NCI-H128 (cell line): ENCODE results near the gene MAGED1.

Source experiments
- DNase-seq: peaks from one replicate; lab custom pipeline; 2025; ENCODE audit not compliant: unreplicated experiment; lab: John Stamatoyannopoulos, UW

MAGED1 gene, protein sequence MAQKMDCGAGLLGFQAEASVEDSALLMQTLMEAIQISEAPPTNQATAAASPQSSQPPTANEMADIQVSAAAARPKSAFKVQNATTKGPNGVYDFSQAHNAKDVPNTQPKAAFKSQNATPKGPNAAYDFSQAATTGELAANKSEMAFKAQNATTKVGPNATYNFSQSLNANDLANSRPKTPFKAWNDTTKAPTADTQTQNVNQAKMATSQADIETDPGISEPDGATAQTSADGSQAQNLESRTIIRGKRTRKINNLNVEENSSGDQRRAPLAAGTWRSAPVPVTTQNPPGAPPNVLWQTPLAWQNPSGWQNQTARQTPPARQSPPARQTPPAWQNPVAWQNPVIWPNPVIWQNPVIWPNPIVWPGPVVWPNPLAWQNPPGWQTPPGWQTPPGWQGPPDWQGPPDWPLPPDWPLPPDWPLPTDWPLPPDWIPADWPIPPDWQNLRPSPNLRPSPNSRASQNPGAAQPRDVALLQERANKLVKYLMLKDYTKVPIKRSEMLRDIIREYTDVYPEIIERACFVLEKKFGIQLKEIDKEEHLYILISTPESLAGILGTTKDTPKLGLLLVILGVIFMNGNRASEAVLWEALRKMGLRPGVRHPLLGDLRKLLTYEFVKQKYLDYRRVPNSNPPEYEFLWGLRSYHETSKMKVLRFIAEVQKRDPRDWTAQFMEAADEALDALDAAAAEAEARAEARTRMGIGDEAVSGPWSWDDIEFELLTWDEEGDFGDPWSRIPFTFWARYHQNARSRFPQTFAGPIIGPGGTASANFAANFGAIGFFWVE

DNA sequence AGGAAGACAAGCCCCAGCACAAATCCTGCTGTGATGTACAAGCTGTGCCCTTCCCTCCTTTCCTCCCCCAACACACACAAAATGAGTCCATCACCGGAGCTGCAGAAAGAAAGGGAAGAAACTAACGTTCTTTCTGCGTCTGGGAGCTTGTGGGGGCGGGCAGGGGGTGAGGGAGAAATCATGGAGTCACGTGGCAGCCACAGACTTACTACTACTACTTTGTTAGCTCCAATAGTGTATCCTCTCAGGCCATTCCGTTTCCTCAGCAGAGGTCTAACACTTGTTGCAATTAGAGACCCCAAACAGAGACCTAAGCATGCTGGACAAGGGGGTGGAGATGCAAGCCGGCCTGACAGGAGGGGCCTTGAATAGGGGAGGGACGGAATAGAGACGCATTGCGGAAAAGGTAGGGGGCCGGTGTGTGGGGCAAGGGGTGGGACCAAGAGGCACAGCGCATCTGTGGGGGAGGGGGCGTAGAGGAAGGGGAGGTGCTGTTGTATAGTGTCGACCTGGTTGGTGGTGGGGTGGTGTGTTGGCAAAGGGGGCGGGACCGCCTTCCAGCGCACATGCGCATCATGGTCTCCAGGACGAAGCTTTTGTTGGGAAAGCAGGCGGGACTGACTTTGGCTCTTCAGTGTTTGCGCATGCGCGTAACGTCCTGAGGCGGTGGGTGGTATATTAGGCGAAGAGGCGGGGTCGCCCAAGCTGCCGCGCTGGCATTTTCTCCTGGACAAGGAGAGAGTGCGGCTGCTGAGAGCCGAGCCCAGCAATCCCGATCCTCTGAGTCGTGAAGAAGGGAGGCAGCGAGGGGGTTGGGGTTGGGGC lies at the start of gene MAGED1:
Gene MAGED1 (plus strand): TSS at position 703 of the 825 bp plus-strand sequence. CDS start 682 bp downstream, outside the sequence.
- peak; percentile 93 for DNase-seq

DNA sequence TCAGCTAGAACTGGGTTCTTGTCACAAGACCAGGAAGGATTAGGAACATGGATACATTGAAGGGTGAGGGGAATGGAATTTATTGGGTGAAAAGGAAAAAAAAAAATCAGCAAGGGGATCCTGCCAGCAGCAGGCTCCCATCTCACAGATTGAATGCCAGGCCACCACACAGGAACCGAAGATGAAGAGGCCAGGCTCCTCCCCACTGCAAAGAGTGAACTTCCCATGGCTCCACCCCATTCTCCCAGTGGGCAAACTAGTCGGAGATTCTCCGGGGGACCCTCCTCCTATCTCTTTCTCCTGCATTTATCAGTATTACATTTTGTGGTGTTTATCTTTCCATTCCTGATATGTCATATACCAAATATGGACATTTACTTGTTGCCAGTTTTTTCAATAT lies 46.0 kb upstream of the MAGED1 start:
- no peak for DNase-seq

DNA sequence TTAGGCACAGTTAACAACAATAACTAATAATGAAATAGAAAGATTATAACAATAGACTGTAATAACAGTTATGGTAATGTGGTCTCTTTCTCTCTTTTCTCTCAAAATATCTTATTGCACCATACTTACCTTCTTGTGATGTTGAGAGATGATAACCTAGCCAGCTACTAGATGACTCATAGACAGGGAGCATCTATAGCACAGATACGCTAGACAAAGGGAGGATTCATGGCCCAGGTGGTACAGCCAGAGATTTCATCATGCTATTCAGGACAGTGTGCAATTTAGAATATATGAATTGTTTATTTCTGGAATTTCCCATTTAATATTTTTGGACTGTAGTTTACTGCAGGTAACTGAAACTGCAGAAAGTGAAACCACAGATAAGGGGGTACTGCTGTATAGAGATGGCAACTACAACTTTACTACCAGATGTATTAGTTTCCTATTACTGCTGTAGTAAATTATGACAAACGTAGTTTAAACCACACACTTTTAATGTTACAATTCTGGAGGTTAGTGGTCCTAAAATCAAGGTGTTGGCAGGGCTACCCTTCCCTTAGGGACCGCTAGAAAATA lies 41.8 kb upstream of the MAGED1 start:
- DNase-seq, result no peak

DNA sequence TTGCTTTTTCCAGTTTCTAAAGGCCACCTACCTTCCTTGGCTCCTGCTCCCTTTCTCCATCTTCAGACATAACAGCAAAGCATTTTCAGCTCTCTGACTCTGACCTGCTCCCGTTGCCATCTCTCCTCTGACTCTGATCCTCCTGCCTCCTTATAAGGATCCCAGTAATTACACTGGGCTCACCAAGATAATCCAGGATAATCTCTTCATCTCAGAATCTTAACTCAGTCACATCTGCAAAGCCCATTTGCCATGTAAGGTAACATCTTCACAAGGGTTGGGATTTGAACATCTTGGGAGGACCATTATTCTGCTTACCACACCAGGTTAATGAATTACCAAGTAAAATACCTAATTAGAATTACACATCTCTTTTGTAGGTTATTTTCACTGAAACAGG lies 41.3 kb upstream of the MAGED1 start:
- DNase-seq, result no peak

DNA sequence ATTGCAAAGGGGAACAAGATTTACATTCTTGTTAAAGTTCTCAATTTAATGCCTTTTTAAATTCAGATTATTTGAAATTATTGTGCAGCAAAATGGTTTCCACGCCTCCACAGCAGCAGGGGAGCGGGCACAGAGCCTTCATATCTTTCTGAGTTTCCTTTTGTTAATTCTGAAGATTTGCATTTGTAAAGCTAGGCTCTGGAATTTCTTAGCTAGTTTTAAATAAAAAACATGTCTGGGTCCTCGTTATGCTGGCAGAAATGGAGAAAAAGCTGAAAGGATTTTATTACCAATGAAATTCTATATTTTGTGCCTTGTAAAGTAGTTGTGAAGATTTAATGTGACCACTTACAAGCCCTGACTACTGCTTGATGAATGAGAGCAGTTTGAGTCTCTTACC lies 40.8 kb upstream of the MAGED1 start:
- no peak for DNase-seq

DNA sequence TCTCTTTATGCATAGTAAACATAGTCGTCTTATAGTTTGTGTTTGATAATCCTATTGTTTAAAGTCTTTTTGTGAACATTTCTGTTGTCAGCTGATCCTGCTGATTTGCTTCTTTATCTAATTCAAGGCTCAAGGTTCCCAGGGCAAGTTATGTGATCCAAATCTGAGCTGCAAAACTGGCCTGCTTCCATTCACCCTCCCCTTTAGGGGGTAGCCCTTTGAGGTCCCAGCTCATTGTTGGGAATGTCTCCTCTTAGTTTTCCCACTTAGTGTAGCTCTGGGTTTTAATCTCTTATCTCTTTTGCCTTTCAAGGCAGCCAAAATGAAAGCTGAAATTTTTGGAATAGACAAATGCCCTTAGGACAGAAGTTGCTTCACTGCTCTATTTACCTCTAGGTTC lies 40.2 kb upstream of the MAGED1 start:
- DNase-seq, result no peak

DNA sequence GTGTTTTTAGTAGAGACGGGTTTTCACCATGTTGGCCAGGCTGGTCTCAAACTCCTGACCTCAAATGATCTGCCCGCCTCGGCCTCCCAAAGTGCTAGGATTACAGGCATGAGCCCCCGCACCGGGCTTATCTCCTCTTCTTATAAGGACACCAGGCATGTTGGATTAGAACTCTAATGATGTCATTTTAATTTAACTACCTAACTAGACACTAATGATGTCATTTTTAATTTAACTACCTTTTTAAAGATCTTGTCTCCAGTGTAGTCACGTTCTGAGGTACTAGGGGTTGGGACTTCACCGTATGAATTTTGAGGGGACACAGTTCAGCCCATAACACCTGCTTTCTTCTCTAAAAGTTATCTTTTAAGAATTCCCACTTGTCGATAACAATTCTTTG lies 37.7 kb upstream of the MAGED1 start:
- no peak for DNase-seq

DNA sequence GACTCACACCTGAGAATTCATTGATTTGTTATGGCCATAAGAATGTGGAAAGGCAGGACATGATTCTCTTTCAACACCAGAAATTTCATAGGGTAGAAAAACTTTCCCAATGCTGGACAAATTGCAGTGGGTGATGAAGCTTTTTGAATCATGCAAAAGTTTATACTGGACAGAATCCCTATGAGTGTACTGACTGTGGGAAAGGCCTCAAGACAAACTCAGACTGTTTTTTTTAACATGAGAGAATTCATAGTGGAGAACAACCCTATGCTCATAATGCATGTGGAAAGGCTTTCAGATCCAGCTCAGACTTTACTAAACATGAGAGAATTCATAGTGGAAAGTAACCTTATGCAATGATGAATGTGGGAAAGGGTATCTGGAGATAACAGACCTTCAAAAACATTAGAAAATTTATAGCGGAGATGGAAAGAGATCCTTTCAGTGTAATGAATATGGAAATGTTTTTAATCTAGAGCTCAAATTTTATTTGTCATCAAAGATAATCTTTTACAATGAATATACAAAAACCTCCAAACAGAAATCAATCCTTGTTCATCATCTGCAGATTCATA lies 36.2 kb upstream of the MAGED1 start:
- DNase-seq, result no peak

DNA sequence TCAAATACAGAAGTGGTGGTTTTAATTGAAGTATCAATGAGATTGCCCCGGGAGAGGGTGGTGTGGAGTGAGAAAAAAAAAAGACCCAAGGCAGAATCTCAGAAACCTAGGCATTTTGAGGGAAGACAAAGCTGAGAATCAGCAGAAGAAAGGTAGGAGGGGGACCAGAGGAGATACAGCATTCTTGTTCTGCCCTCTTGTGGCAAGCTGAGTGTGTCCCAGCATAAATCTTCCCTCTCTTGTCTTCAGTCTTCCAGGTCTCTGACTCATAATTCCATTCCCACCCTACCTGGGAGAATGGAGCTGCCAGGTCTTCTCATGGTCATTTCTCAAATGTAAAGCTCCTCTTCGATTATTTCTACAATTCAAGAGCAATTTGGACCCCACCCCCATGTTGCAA lies 32.7 kb upstream of the MAGED1 start:
- DNase-seq, result peak; percentile 12

DNA sequence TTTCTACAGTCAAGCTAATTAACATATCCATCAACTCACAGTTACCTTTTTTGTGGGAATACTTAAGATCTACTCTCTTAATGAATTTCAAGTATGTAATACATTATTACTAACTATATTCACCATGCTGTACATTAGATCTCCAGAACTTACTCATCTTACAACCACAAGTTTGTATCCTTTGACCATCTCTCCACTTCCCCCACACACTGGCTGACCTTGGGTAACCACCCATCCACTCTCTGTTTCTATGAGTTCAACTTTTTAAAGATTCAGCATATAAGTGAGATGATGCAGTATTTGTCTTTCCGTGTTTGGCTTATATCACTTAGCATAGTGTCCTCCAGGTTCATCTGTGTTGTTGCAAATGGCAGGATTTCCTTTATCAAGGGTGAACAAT lies 30.5 kb upstream of the MAGED1 start:
- DNase-seq, result no peak

DNA sequence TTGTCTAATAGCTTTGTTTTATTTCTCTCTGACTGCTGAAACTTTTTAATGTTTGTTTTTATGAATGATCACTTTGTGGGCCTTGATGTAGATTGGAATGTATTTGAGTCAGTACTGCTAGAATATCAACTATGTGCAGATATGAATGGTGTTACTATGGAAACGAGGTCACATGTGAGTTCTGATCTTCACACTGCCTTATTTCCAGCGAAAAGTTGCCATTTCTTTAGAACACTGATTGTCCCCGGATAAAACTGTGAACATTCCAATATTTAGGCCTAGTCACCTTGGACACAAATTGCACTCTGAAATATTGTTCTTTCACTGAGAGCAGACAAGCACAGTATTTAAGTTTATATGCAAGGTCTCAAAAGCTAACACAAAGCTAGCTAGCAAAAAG lies 27.2 kb upstream of the MAGED1 start:
- DNase-seq, result no peak

DNA sequence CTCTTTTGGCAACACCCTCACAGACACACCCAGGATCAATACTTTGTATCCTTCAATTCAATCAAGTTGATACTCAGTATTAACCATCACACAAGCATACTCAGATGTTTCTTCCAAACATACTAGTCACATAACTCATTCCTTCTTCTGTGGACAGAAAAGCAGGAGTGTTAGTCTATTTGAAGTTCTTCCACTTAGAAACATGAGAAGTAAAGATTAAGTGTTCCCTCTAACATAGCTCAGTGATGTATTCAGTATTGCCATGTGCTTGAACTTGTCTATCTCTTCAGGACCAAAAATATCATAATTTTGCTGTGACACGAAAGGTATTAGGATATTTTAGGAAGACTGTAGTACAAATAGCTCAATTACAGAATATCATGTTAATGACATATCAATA lies 25.8 kb upstream of the MAGED1 start:
- no peak for DNase-seq

DNA sequence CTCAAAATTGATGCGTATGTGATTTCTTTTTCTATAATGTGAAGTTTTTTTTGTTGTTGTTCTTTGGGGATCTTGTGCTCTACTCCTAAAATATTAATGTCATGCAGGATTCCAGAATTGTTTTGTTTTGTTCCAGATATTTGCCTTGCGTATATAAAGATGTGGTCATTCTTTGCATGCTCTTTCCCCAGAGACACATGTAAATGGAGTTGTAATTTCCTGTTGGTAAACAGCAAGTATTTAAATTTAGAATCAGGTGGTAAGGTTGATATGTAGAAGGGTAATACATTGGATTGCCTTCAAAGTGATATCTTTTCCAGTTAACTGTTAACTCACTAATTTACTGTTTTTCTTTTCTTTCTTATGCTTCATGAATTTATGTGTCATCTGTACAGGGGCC lies 23.1 kb upstream of the MAGED1 start:
- no peak for DNase-seq

DNA sequence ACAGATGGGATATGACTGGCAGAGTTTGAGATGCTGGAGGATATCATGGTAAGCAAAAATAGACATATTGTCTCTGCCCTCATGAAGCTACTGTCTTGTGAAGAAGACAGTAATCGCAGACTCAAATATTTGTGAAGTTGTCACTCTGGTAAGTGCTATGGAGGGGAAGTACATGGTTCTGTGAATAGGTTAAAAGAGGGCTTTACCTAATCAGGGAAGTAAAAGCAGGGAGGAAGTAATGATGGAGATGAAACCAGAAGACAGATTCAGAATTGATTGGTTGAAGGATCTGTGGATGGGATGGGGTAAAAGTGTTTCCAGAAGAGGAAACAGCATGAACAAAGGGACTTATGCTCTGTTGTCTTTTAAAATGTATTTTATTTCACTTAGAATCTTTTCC lies 19.3 kb upstream of the MAGED1 start:
- no peak for DNase-seq

DNA sequence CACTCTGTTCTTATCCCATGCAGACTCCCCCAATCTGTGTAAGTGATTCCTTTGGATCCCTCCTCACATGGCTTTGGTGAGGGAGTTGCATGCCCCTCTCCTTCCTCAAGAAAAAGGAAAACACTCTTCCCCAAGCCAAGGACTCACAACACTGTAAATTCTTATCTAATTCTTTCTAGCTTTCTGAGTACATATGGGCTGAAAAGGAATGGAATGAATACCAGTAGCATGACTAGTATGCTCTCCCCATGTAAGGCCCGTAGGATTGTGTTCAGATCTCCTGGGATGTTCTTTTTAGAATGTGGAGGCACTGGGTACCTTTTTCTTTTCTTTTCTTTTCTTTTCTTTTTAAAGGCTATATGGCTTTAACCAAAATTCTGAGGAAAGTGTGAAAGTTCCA lies 17.0 kb upstream of the MAGED1 start:
- DNase-seq, result no peak

DNA sequence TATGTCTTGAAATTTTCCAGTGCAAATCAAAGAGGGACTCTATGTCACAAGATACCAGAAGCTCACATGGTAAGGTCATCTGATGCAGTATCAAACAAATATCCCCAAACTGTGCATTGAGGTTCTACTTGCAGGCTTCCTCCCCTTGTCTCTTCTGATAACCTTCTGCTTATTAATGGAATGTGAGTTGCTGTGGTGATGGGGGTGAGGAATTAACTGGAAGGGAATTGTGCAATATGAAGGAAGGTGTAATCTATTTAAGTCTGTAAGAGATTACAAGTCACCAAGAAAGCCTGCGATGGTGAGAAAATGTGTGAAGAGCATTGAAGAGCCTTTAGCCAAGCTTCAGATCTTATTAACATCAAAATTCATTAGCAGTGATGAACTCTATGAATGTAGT lies 15.4 kb upstream of the MAGED1 start:
- DNase-seq, result no peak

DNA sequence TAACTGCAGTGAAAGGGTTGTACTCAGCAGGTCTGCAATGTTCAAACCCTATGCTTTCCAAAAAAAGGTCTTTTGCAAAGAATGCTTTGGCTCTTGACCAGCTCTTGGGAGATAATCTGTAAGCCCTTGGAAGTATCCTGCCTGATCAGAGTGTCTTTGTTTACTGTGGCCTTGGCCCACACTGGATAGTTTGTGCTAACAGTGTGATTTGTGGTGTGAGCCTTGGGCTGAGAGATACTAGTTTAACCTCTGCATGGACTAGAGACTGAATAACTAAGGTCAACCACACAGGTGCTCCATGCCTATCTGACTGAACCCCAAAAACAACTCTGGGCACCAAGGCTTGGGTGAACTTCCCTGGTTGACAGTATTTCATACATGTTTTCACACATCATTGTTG lies 3.6 kb upstream of the MAGED1 start:
- no peak for DNase-seq

DNA sequence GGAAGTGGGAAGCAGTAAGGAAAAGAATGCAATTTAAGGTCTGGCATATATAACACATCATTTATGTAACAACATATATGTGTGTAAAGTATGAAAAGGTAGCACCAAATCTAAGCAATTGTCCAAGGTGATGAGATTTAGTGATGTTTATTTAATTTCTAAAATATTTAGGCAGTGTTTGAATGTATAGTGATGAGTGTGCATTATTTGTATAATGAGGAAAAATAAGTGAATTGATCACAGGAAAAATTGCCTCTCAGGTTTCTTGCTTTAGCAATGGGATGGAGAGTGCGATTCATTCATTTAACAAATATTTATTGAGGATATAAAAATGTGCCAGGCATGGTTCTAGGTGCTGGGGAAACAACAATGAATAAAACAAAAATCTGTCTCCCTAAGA lies 2.2 kb upstream of the MAGED1 start:
- DNase-seq, result no peak

DNA sequence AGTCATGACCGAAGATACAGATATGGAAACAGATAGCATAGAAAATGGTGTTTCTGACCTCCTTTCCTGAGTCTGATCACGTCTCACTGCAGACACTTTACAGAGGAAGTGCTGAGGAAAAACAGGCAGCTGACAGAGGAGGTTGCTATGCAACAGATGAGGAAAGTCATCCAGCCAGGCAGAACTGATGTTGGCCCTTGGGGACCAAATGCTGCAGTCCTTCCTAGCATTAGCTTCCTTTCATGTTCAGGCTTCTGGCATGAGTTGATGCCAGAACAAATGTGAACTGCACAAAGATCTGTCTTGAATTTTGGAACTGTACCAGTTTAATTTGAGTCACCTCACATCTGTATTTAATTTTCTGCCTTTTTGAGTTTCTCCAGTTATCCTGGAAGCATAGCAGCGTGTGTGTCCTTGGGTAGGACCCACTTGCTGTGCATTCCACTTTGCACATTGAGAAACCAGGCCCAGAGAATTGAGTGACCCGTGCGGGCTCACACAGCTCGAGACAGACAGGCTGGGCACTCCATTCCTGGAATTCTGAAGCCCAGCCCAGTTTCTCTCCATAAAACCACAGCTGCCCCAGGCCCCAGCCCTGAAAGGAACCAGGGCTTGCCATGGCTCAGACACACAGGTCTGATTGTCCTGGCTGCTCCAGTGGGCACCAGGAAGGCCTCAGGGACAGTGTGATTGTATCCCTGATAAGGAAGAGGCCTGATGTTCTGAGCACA lies 1.4 kb upstream of the MAGED1 start:
- no peak for DNase-seq
